DMS153 treated with DMSO at 0.1 percent for 48 hours (cell line): ENCODE data around the gene CACNB2.
A peak's percentile ranks its signal among the peaks of the same experiment; 100 is the strongest.
"Not testable (repeated sequence)": the region's sequence is repeated elsewhere in the genome, so short reads cannot be mapped to it uniquely, and the experiment has no call there.

Experiments
- DNase-seq: peaks from one replicate; lab custom pipeline; 2025; ENCODE audit not compliant: unreplicated experiment; lab: John Stamatoyannopoulos, UW

Gene CACNB2

GRCh38 chr10:18196806-18197550 is 56.8 kb downstream of the CACNB2 start:
- DNase-seq, result no peak

- no peak for DNase-seq
Observed at GRCh38 chr10:18197706-18198105, 57.5 kb downstream of the CACNB2 start.

DNA sequence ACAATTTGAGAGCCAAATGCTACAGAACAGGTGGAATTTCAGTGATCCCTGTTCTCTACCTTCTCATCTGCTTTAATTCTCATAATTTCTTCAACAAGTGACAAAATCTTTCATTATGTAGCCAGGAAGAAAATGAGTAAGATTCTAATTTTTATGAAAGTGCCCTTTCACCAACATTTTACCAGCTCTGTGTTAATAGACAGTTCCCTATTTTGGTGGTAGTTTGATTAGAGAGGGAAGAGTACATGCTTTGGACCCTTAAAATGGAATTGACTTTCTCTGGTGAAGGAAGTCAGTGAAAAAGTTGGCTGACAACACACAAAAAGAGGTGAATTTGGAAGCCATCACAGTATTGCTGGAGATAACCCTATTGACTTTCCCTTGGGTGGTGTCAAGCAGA is 61.7 kb downstream of the CACNB2 start:
- DNase-seq, result no peak

DNA sequence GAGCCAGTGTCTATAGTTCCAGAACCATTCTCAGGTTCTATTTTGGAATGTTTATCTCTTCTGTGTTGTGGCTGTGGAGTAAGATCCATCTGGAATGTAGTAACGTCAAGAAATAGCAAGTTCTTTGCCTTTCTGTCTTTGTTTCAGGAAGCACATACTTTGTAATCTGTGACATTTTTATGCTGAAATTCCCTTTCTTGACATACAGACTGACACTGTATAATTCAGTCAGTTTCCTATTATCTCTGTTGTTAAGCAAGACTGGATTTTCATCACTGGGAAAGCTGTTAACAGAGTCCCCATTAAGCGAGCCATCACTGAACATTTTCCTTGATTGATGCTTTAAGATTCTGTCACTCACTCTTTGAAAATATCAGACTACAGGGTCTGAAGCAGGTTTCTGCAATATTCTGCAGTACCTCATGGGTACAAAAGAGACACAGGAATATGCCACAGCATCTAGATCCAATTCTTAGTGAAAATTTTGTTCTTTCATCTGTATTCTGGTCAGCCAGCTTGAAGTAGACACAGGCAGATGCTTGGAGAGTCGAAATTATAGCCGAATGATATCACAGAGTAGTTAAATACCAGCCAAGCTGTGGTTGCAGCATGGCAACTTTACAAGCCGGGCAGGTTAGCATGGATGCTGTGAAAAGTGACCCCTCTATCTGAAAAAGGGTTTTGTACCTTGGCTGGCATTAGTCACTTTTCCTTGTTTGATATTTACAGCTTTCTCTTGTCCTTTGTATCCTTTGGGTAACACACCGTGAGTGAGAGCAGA is 62.6 kb downstream of the CACNB2 start:
- no peak for DNase-seq

- DNase-seq, result no peak
Observed at GRCh38 chr10:18203471-18203870, 63.2 kb downstream of the CACNB2 start.

DNA sequence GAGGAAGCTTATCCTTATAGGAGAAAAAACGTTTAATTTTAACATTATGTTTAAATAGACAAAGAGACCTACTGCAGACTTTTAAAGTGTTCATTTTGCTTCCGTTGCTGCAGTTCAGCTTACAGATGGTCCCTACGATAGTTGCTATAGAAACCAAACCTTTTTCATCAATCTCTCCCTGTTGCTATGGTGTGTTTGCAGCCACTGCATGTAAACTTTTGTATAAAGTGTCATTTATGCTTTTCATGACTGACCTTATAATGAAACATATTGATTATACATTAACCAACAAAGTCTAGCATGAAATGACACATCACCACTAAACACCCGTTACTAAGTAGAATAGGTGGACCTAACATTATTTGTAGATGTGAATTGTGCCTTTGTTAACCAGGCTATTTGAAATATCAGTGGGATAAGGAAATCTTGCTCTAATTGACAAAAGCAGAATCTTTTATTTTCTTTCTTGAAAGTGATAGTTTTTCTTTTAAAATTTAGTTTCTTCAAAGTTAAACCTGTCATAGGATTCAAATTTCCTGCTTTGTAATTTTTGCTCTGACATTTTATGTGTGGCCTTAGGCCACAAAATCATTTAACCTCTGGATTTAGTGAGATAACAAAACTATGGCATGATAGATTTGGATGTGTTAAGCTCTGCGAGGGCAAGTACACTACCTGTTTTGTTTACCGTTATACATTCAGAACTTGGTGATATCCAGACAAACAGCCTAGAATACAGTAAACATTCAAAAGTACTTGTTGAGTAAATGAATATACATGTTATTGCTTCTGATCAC is 64.0 kb downstream of the CACNB2 start:
- no peak for DNase-seq

DNA sequence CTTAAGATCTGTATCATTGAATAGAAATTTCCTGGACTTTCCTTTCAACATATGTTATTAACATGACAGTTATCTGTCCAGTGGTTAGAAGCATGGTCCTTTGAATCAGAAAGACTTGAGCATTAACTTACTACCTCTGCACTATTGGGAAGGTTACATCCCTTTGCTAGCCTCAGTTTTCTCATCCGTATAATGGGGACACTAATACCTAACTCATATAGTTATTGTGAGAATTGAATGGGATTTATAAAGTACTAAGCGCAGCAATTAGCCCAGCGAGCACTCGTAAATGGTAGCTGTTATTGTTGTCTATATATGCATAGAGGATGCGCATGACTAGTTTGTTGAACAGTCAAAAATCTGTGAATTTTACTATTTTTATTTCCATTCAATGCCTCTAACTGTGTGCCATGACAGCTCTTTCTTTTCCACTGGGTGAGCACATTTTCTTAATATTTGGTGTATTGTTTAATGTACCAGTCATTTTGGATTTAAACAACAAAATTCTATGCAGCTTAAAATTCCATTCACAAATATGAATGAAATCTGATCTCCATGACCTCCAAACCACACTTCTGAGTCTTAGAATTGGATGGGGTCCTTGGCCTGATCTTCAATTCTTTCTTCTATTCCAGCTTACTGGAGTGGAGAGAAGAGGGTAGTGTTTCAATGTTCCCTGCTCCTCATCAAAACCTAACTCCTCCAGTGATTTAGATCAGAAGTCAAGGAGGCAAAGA is 65.0 kb downstream of the CACNB2 start:
- DNase-seq, result no peak

DNA sequence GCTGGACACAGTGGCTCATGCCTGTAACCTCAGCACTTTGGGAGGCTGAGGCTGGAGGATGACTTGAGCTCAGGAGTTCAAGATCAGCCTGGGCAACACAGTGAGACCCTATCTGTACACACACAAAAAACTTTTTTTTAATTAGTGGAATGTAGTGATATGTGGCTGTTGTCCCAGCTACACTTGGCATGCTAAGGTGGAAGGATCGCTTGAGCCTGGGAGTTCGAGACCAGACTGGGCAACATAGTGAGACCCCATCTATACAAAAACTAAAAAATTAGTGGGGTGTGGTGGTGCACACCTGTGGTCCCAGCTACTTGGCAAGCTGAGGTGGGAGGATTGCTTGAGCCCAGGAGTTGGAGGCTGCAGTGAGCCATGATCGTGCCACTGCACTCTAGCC is 68.0 kb downstream of the CACNB2 start:
- not testable (repeated sequence) for DNase-seq

- DNase-seq, result no peak
Observed at GRCh38 chr10:18209241-18209640, 69.0 kb downstream of the CACNB2 start.

GRCh38 chr10:18210711-18211110 is 70.5 kb downstream of the CACNB2 start:
- DNase-seq, result no peak

GRCh38 chr10:18211862-18212261 is 71.6 kb downstream of the CACNB2 start:
- DNase-seq, result no peak

DNA sequence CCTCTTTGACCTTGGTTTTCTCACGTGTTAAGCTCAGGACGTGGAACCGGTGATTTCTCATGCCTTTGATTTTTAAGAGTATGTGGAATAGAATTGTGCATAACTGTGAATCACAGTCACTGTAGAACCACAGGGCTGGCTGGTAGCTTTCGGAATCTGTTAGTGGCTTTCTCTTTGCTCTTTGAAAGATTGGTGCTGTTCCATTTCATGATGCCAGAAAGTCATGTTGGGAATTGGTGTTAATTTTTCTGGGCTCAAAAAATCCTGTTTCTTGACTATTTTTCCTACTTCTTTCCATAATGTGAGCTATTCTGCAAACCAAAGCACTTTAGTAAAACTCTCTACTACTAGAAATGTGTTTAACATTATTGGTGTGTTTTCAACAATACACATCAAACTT is 73.0 kb downstream of the CACNB2 start:
- DNase-seq, result no peak

DNA sequence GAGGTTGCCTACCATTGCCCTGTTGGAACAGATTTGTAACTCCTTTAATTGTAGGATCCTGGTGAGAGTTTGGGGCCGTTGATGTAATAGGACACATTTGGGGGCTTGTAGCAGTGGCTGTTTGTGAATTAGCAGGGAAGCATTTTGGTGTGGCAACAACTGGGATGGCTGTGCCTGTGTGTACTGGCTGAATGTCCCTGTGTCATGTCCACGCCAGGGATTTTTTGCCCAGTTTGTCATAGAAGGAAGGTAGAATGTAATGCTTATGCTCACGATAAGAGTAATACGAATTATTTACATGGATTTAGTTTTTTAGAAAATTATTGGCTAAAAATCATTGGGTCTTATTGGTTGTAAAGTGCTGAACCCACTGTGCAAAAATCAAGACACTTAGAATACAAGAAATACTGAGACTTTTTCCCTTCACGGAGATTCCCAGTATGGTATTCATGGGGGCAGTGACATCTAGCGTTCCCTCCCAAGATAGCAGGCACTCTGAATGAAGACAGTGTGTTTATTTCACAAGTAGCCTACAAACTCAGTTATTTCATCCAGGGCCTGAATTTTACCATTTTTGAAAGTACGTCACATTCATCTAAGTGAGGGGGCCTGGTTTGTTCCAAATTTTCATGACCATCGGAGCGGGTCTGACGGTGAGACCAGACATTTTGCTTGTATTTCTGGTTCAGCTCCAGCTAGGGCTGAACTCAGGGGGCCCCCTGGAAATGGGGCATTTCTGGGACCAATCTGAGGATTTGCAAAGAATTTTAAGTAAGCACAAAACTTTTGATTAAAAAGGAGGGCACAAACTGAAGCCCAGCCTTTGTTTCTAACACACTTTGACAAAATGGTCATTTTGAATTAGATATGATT is 74.7 kb downstream of the CACNB2 start:
- peak; percentile 38 for DNase-seq

DNA sequence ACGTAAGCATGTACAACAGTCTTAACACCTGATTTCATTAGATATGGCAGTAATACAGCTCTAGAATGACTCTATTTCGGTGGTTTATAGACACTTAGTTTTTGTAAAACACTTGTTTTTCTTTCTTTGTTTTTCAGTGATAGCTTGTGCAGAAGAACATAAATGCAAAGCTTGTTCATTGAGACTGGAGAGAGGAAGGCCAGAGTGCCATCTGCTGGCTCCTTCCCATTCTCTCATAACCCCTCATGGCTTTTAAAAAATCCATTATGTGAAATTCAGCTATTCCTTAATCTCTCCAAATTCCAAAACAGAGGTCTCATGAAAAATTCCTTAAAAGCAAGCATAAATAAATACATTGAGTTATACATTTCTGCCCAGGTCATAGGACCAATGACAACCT is 76.3 kb downstream of the CACNB2 start:
- DNase-seq, result no peak

GRCh38 chr10:18217577-18217976 is 77.4 kb downstream of the CACNB2 start:
- DNase-seq, result no peak

DNA sequence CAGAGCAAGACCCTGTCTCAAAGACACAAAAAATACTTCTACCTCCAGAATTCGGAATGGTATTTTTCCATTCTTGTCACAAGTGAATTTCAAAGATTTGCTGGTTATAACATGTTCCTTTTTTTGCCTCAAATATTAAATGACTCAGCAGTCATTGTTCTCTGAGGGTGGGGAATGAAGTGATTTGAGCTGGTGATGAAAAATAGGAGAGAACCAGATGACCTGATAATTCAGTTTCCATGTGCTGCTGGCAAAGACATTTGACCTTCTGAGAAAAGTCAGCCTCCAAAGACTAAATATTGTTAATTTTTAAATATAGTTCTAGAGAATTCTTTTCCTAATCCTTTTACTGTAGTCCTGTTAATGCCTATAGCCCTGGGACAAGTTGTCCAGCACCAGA is 78.9 kb downstream of the CACNB2 start:
- no peak for DNase-seq

- no peak for DNase-seq
Observed at GRCh38 chr10:18221123-18221522, 80.9 kb downstream of the CACNB2 start.

GRCh38 chr10:18221882-18222281 is 81.7 kb downstream of the CACNB2 start:
- DNase-seq, result no peak

DNA sequence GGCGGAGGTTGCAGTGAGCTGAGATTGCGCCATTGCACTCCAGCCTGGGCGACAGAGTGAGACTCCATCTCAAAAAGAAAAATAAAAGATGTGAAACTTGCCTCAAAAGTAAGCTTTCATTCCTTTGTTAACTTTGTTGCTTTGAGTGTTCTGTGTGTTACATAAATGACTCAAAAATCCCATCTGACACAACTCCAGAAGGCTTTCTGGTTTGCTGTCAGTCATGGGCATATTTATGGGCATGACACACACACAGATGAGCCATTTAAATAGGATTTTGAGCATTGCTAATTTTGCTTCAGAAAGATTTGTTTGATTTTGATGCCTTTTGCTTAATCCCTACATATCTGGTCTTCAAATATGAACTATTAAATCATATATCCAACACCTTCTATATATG is 82.6 kb downstream of the CACNB2 start:
- DNase-seq, result no peak

DNA sequence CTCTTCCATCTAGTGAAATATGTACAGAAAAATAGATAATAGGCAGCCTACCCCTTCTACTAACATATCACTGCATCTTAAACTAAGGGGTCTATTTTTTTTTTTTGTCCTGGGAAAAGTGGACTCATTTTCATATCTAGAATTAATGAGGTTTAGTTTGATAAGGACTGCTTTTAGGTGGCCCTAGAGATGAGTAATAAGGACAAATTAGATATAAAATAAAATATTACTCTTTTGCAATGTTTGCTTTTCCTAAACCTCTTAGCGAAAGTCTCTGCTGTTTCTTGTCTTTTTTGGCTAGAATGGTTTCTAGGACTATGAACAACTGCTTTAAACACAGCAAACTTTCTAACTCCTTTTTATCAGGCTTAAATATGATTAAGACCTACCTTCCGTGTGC is 83.7 kb downstream of the CACNB2 start:
- no peak for DNase-seq
